Upper lobe of left lung (tissue), 6 donors: ENCODE results near the gene SPTB. TPM values are rescaled to one million over a fixed set of nuclear protein-coding genes. Genes with fewer than 3 reads are reported as not detected.

Source experiments
- ATAC-seq, 2 donors: fragments of 200-7000 bp; cut with Tn5 transposase; one replicate each; pipeline ENCODE4 v1.9.1; 2022; ENCODE audit warnings: mild to moderate bottlenecking in 2 of 2, moderate library complexity in 2 of 2; ENCODE audit not compliant: low FRiP score in 2 of 2
- DNase-seq, 2 donors: peaks; one replicate each; pipeline ENCODE4 v3.0.0-alpha.2; 2019 to 2020
- H3K27ac ChIP-seq, 4 donors: fragments of 200-600 bp; sonication (generic); one replicate each; pipeline ENCODE4 v1.5.1; 2016 to 2019
- H3K27me3 ChIP-seq, 4 donors: fragments of 200-600 bp; sonication (generic); one replicate each; pipeline ENCODE4 v1.5.1; 2017 to 2019
- H3K36me3 ChIP-seq, 4 donors: fragments of 200-600 bp; sonication (generic); one replicate each; pipeline ENCODE4 v1.5.1; 2016 to 2019
- H3K4me1 ChIP-seq, 4 donors: fragments of 200-600 bp; sonication (generic); one replicate each; pipeline ENCODE4 v1.5.1; 2018 to 2019
- H3K4me3 ChIP-seq, 4 donors: fragments of 200-600 bp; sonication (generic); one replicate each; pipeline ENCODE4 v1.5.1; 2017 to 2019; ENCODE audit warnings: mild to moderate bottlenecking in 2 of 4, moderate library complexity in 1 of 4
- H3K9me3 ChIP-seq, 4 donors: fragments of 200-600 bp; sonication (generic); one replicate each; pipeline ENCODE4 v1.5.1; 2018 to 2019
- EP300 ChIP-seq, 4 donors: sonication (generic); formaldehyde crosslinking; IDR thresholded peaks; one replicate each; pipeline ENCODE4 v1.5.1; 2017; ENCODE audit warnings: antibody characterized with exemption in 4 of 4, control low read depth in 2 of 4
- POLR2A ChIP-seq, 4 donors: fragments of 450-650 bp; IDR thresholded peaks; one replicate each; pipeline ENCODE4 v1.5.1; 2016 to 2017; ENCODE audit warnings: antibody characterized with exemption in 4 of 4, mild to moderate bottlenecking in 2 of 4
- POLR2AphosphoS5 ChIP-seq, 2 donors: sonication (generic); formaldehyde crosslinking; IDR thresholded peaks; one replicate each; pipeline ENCODE4 v1.5.1; 2017; ENCODE audit warnings: antibody characterized with exemption in 2 of 2
- WGBS, 2 donors: methylation state at CpG; one replicate each; pipeline ENCODE4 v1.1.5; 2017 to 2018; 5-methylcytosine and 5-hydroxymethylcytosine counted together
- total RNA-seq, 6 donors: library from RNA; depleted of rRNA in 4 of 6; stranded (reverse); fragments of >200 nt in 4 of 6; gene quantifications; one replicate each; pipeline versions ENCODE4 v1.1.0 to v1.2.1, GENCODE V29; 2016 to 2021
- TF ChIP-seq, protein P1 (sequence below), 6 experiments: fragments of 450-650 bp in 4 of 6; fragments of 200-600 bp in 2 of 6; sonication (generic) in 2 of 6; IDR thresholded peaks; one replicate each; pipeline ENCODE4 v1.5.1; 2016 to 2019; ENCODE audit warnings: antibody characterized with exemption in 6 of 6
- donor health status: DM: no; HTN: no; CAD: no; lungs with moderate emphysema.
- donor health status: DM: no; HTN: yes; CAD: no; lungs with severe emphysema.

The SPTB gene
- total RNA-seq, 6 donors from 2014 or later = 2.1 to 3.3 (median 2.7) TPM

DNA sequence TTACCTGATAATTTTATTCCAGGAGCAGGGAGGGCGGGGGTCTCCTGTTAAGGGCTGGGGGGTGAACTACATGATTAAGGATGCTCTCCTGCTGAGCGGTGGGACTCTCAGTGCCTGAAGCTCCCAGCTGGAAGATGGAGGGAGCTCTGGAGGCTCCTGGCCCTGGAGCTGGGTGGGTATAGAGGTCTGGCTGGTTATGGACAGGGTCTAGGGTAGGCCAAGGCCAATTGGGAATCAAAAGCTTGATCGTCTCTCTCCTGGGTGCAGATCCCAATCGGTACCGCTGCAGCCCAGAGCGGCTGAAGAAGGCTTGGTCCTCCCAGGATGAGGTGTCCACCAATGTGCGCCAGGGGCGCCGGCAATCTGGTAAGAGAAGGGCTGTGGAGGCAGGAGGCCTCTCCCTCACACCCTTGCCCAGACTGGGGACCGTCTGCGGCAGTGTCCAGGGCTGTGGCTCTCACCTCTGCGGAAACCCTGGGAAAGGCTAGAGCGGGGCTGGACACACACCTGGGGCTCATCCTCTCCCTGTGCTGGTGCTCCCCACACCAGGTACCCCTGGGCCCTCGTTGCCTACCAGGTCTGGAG, 147.1 kb downstream of the SPTB start:
- H3K27me3 ChIP-seq = no peaks in the 10 kb centered on the region
- peaks cover 6 to 48% (median 43%) of the 10 kb centered on the region in 4 donors for H3K36me3 ChIP-seq
- H3K27ac ChIP-seq = no peak overlapping the region
- no peak for ATAC-seq
- WGBS, 2 donors = 89 to 96% methylated on average over 11 to 14 of the region's 14 CpGs
- H3K4me3 ChIP-seq = no peak overlapping the region
- no peaks in the 10 kb centered on the region for H3K9me3 ChIP-seq
- peaks cover 0 to 5% (median 0%) of the 10 kb centered on the region in 4 donors for H3K4me1 ChIP-seq
- TF ChIP-seq POLR2AphosphoS5 (IDR thresholded peaks at IDR 0.05) (no peak), EP300 (IDR thresholded peaks at IDR 0.05) (no peak), POLR2A (IDR thresholded peaks at IDR 0.05) (no peak)
- TF ChIP-seq, protein P1, sequence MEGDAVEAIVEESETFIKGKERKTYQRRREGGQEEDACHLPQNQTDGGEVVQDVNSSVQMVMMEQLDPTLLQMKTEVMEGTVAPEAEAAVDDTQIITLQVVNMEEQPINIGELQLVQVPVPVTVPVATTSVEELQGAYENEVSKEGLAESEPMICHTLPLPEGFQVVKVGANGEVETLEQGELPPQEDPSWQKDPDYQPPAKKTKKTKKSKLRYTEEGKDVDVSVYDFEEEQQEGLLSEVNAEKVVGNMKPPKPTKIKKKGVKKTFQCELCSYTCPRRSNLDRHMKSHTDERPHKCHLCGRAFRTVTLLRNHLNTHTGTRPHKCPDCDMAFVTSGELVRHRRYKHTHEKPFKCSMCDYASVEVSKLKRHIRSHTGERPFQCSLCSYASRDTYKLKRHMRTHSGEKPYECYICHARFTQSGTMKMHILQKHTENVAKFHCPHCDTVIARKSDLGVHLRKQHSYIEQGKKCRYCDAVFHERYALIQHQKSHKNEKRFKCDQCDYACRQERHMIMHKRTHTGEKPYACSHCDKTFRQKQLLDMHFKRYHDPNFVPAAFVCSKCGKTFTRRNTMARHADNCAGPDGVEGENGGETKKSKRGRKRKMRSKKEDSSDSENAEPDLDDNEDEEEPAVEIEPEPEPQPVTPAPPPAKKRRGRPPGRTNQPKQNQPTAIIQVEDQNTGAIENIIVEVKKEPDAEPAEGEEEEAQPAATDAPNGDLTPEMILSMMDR (IDR thresholded peaks at IDR 0.05) = no peak
- peak in 1 of 2 donors; percentile 49 for DNase-seq

DNA sequence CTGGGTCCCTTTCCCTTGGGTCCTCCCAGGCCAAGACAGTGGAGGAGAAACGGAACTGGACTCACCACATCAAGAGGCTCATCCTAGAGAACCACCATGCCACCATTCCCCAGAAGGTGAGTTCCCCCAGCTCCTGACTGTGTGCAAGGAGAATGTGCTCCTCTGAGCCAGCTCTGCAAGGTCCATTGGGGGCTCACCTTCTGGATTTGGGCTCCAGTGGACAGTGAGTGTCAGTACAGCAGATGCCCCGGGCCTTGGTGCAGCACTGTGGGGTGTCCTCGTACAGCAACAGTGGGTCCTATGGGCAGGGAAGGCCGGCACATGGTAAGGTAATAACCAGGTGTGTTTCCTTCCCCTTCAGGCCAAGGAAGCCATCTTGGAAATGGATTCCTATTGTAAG, 147.6 kb downstream of the SPTB start:
- Histone ChIP-seq H3K36me3 (peaks cover 6 to 49% (median 43%) of the 10 kb centered on the region in 4 donors), H3K4me1 (peaks cover 0 to 5% (median 0%) of the 10 kb centered on the region in 4 donors), H3K27me3 (no peaks in the 10 kb centered on the region), H3K4me3 (no peak overlapping the region), H3K27ac (no peak overlapping the region), H3K9me3 (no peaks in the 10 kb centered on the region)
- ATAC-seq (no peak), DNase-seq (no peak)
- no peak for TF ChIP-seq EP300 (IDR thresholded peaks at IDR 0.05)
- no peak for TF ChIP-seq POLR2AphosphoS5 (IDR thresholded peaks at IDR 0.05)
- TF ChIP-seq, protein P1 (IDR thresholded peaks at IDR 0.05) = no peak
- no peak for TF ChIP-seq POLR2A (IDR thresholded peaks at IDR 0.05)
- WGBS, 2 donors = 96% methylated on average over 3 of the region's 4 CpGs; no CpG with 5 or more reads in 1 of the 2 donors

DNA sequence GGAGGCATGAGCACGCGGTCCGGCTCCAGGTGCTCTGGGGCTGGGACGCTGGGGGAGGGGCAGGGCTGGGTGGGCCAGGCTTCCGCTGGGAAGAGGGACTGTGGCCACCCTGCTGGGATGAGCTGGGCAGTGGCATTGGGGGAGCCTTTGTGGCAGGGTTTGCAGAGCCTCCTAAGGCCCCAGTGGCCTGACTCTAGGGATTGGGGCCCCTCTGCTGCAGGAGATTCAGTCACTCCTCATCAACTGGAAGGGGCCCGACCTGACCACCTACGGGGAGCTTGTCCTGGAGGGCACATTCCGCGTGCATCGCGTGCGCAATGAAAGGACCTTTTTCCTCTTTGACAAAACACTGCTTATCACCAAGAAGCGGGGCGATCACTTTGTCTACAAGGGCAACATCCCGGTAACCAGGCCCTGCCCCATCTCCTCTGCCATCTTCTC, 148.5 kb downstream of the SPTB start:
- no peaks in the 10 kb centered on the region for H3K27me3 ChIP-seq
- no peak overlapping the region for H3K27ac ChIP-seq
- H3K36me3 ChIP-seq = peaks cover 6 to 44% (median 41%) of the 10 kb centered on the region in 4 donors
- no peaks in the 10 kb centered on the region for H3K9me3 ChIP-seq
- no peak overlapping the region for H3K4me3 ChIP-seq
- DNase-seq (no peak), ATAC-seq (no peak)
- TF ChIP-seq POLR2A (IDR thresholded peaks at IDR 0.05) (no peak), EP300 (IDR thresholded peaks at IDR 0.05) (no peak), POLR2AphosphoS5 (IDR thresholded peaks at IDR 0.05) (no peak)
- TF ChIP-seq, protein P1 (IDR thresholded peaks at IDR 0.05) = no peak
- H3K4me1 ChIP-seq = peaks cover 0 to 5% (median 0%) of the 10 kb centered on the region in 4 donors
- WGBS, 2 donors = 96 to 98% methylated on average over 10 to 15 of the region's 15 CpGs

DNA sequence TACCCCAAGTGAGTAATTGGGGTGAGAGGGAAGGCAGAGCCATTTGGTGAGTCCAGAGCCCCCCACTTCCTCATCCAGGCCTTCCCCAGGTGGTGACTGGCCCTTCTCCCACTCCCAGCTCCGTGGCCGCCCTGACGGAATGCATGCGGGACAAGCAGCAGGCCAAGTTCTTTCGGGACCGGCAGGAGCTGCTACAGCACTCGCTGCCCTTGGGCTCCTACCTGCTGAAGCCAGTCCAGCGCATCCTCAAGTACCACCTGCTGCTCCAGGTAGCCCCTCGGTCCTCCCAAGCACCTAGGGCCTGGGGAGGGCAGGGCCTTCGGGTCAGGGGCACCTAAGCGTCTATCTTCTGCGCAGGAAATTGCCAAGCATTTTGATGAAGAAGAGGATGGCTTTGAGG, 149.0 kb downstream of the SPTB start:
- H3K36me3 ChIP-seq = peaks cover 6 to 44% (median 39%) of the 10 kb centered on the region in 4 donors

More for the DNA sequence above, 149.0 kb downstream of the SPTB start:
- H3K4me1 ChIP-seq = peaks cover 0 to 5% (median 0%) of the 10 kb centered on the region in 4 donors
- no peak overlapping the region for H3K27ac ChIP-seq
- TF ChIP-seq, protein P1 (IDR thresholded peaks at IDR 0.05) = no peak
- TF ChIP-seq POLR2AphosphoS5 (IDR thresholded peaks at IDR 0.05) = no peak
- TF ChIP-seq EP300 (IDR thresholded peaks at IDR 0.05) = no peak
- TF ChIP-seq POLR2A (IDR thresholded peaks at IDR 0.05) = no peak
- no peaks in the 10 kb centered on the region for H3K27me3 ChIP-seq
- H3K4me3 ChIP-seq = no peak overlapping the region
- DNase-seq (peak in 1 of 2 donors; percentile 62), ATAC-seq (no peak)
- 91 to 93% methylated on average over 7 to 12 of the region's 12 CpGs for WGBS, 2 donors
- no peaks in the 10 kb centered on the region for H3K9me3 ChIP-seq
